Ovary (tissue), 9 donors: Measurements from ENCODE around the gene SMPD1. TPM values are rescaled to one million over a fixed set of nuclear protein-coding genes. Genes with fewer than 3 reads are reported as not detected.

Source experiments
- DNase-seq, 5 donors: peaks; one replicate each; pipeline ENCODE4 v3.0.0-alpha.2; 2019 to 2020
- H3K27ac ChIP-seq, 2 donors: fragments of 200-600 bp; one replicate each; pipeline versions ENCODE4 v1.5.1 to v1.8.0; 2019 to 2022
- H3K27me3 ChIP-seq: fragments of 200-600 bp; one replicate; pipeline ENCODE4 v1.8.0; 2022
- H3K36me3 ChIP-seq: fragments of 200-600 bp; sonication (generic); one replicate; pipeline ENCODE4 v1.5.1; 2019
- H3K4me1 ChIP-seq: one replicate; pipeline ENCODE4 v1.8.1; 2013; ENCODE audit warnings: mild to moderate bottlenecking, moderate library complexity; ENCODE audit not compliant: insufficient read depth
- H3K4me3 ChIP-seq: fragments of 200-600 bp; sonication (generic); one replicate; pipeline ENCODE4 v1.5.1; 2017
- H3K9me3 ChIP-seq, 2 donors: fragments of 200-600 bp in 1 of 2; sonication (generic) in 1 of 2; one replicate each; pipeline versions ENCODE4 v1.5.1 to v1.8.1; 2013 to 2019; ENCODE audit warnings: mild to moderate bottlenecking in 1 of 2, moderate library complexity in 1 of 2
- CTCF ChIP-seq, 3 donors: fragments of 450-650 bp in 2 of 3; fragments of 200-600 bp in 1 of 3; IDR thresholded peaks; one replicate each; pipeline versions ENCODE4 v1.5.1 to v1.8.0; 2016 to 2022; ENCODE audit warnings: antibody characterized with exemption in 3 of 3, mild to moderate bottlenecking in 1 of 3
- EP300 ChIP-seq: sonication (generic); formaldehyde crosslinking; IDR thresholded peaks from one replicate; pipeline ENCODE4 v1.6.1; 2017; ENCODE audit warnings: antibody characterized with exemption
- POLR2A ChIP-seq: fragments of 450-650 bp; IDR thresholded peaks from one replicate; pipeline ENCODE4 v1.6.1; 2017; ENCODE audit warnings: antibody characterized with exemption, mild to moderate bottlenecking, moderate library complexity
- WGBS, 3 donors: extraction: QIAGEN DNeasy Blood & Tissue Kit in 1 of 3; methylation state at CpG; one replicate each; pipeline versions ENCODE4 v1.1.5 to v1.1.7; 2013 to 2017; 5-methylcytosine and 5-hydroxymethylcytosine counted together
- intact Hi-C, 4 donors: fragments of 100-400 bp; cut with DNase I; formaldehyde crosslinking; loops; one replicate each; pipeline versions ENCODE4 v1.11.0 to v1.15.1; 2022 to 2023
- polyA plus RNA-seq, 2 donors: library from polyadenylated mRNA; stranded (reverse); fragments of 200-250 nt in 1 of 2; fragments of 350-450 nt in 1 of 2; fragmentation: Illumina TruSeq in 1 of 2; extraction: RNeasy Lipid Tissue Mini Kit (QIAGEN cat#74804) in 1 of 2; gene quantifications; one replicate each; pipeline ENCODE4 v1.2.3, GENCODE V29; 2013 to 2014
- total RNA-seq, 7 donors: library from RNA; depleted of rRNA in 2 of 7; stranded (reverse); fragments of >200 nt in 2 of 7; fragmentation: NEBNext Ultra II Directional in 3 of 7; extraction: Animal tissue kit (Norgen Biotek cat#: 25700) in 3 of 7; gene quantifications; one replicate each; pipeline versions ENCODE4 v1.1.0 to v1.2.4, GENCODE V29; 2016 to 2023
- donor health status: DM: no; HTN: no; CAD: no; lungs with moderate emphysema.
- donor health status: DM: no; HTN: no; CAD: no.
- donor health status: Bipolar disorder and iron deficiency.
- donor health status: DM: yes; HTN: yes; CAD: no.
- donor health status: DM: no; HTN: no; CAD: no.
- donor health status: DM: yes; HTN: yes; CAD: no.

The SMPD1 gene
- total and polyA plus RNA-seq, 9 donors = 12.9 to 50.5 (median 30.7) TPM

- 70 to 79% (median 71%) methylated on average over 5 of the region's 5 CpGs for WGBS, 3 donors
- no peaks in the 10 kb centered on the region for H3K27me3 ChIP-seq
- intact Hi-C loops = loop anchor here in 2 of 4 donors (10.0 kb wide), 2 partner anchors 57 to 97 kb away; partner anchors contain the start of gene CCKBR (in 1 of the 2)
- no peaks in the 10 kb centered on the region for H3K36me3 ChIP-seq
- H3K9me3 ChIP-seq = no peaks in the 10 kb centered on the region
- no peak for DNase-seq
- no peak for TF ChIP-seq EP300
- TF ChIP-seq POLR2A = no peak
- no peak overlapping the region for H3K27ac ChIP-seq
- no peaks in the 10 kb centered on the region for H3K4me1 ChIP-seq
- no peak overlapping the region for H3K4me3 ChIP-seq
These were observed 38.4 kb upstream of the SMPD1 start for GRCh38 chr11:6351782-6352382.

- H3K36me3 ChIP-seq = no peaks in the 10 kb centered on the region
- H3K27ac ChIP-seq = no peak overlapping the region
- 9 to 10% (median 10%) methylated on average over 5 of the region's 5 CpGs for WGBS, 3 donors
- peak; percentile 42 to 66 (median 60) for DNase-seq
- no peaks in the 10 kb centered on the region for H3K9me3 ChIP-seq
- H3K4me3 ChIP-seq = no peak overlapping the region
- TF ChIP-seq CTCF (IDR thresholded peaks at IDR 0.05) (peak; percentile 75 to 91 (median 84)), EP300 (no peak)
- H3K4me1 ChIP-seq = no peaks in the 10 kb centered on the region
- intact Hi-C loops = loop anchor here in 2 of 4 donors (10.0 kb wide), 2 partner anchors 59 to 99 kb away; partner anchors contain the start of gene CCKBR (in 1 of the 2)
- no peaks in the 10 kb centered on the region for H3K27me3 ChIP-seq
These were observed 36.8 kb upstream of the SMPD1 start for GRCh38 chr11:6353367-6353987.

- no peak for DNase-seq
- TF ChIP-seq POLR2A (no peak), CTCF (IDR thresholded peaks at IDR 0.05) (no peak), EP300 (no peak)
- Histone ChIP-seq H3K36me3 (no peaks in the 10 kb centered on the region), H3K9me3 (no peaks in the 10 kb centered on the region), H3K4me3 (no peak overlapping the region), H3K27ac (no peak overlapping the region), H3K4me1 (no peaks in the 10 kb centered on the region), H3K27me3 (no peaks in the 10 kb centered on the region)
- WGBS, 3 donors = 89 to 94% (median 92%) methylated on average over 4 of the region's 4 CpGs
- intact Hi-C loops = loop anchor here in 2 of 4 donors (10.0 kb wide), 2 partner anchors 60 to 100 kb away; partner anchors contain the start of gene CCKBR (in 1 of the 2)
These were observed 35.4 kb upstream of the SMPD1 start for GRCh38 chr11:6354651-6355485.

GRCh38 chr11:6356503-6357055 lies 33.7 kb upstream of the SMPD1 start:
- Histone ChIP-seq H3K36me3 (no peaks in the 10 kb centered on the region), H3K4me1 (no peaks in the 10 kb centered on the region), H3K9me3 (no peaks in the 10 kb centered on the region), H3K4me3 (no peak overlapping the region), H3K27ac (no peak overlapping the region), H3K27me3 (no peaks in the 10 kb centered on the region)
- intact Hi-C loops = loop anchor here in 2 of 4 donors (10.0 kb wide), 2 partner anchors 62 to 102 kb away; partner anchors contain the start of gene CCKBR (in 1 of the 2)
- TF ChIP-seq EP300 (no peak), POLR2A (no peak), CTCF (IDR thresholded peaks at IDR 0.05) (no peak)
- DNase-seq = no peak
- 25 to 37% (median 28%) methylated on average over 4 of the region's 4 CpGs for WGBS, 3 donors
